Measurements from ENCODE around the gene UMODL1. TPM values are rescaled to one million over a fixed set of nuclear protein-coding genes. Genes with fewer than 3 reads are reported as not detected.
A peak's percentile ranks its signal among the peaks of the same experiment; 100 is the strongest.

UMODL1 gene
- total and polyA plus RNA-seq, 10 of the 15 experiments (the other 5 are each of a cell fraction or from before 2014, with no cell fraction given) = 0.01 to 0.11 (median 0.03) TPM; not detected in 5

DNA sequence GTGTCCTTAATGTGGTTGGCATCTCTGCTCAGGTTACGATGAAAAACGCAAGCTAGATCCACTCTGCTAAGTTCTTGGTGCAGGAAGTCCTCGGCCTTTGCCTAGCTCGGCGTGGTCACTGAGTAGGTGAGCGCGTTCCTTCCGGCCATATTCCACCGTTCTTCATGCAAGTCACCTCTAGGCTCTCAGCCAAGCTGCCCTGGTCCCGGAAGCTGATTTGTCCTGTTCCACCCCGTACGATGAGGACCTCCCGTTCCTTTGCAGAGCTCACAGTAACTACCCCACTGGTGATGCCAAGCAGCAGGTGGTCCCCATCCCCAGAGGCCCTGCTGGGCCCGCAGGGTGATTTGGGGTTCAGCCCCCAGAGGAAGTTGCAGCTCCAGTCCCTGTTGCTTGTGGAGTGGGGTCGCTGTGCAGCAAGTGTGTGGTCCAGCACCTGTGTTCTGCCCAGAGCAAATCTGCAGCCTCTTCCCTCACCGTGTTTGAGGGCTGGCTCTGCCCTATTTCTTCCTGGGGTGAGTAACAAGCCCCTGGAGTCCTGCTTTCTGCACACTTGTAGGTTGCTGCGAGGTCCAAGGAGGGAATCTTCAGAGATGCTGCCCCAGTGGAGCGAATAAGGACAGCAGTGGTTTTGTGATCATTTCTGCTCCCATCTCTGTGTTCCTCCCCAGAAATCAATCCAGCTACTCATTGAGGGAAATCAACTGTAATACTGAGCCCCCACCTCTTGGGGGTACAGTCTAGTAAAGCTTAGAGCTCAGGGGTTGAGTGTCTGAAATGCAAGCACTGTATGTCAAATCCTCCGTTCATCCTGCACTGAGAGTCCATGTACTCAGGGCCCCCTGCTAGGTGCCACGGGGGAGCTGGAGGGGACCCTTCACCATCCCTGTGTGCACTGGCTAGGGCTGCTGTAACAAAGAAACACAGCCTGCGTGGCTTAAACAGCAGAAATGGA, 2.3 kb downstream of the UMODL1 start:
- no peak for ATAC-seq
- Histone ChIP-seq H3K4me2 (ENCODE audit: control insufficient read depth, insufficient read depth) (no peak overlapping the region), H2AFZ (ENCODE audit: control insufficient read depth, low read depth, low read length) (no peak overlapping the region), H3K36me3 (ENCODE audit: control insufficient read depth in 2 of 2, insufficient read depth in 2 of 2, low read length in 1 of 2) (no peaks in the 10 kb centered on the region), H3K27me3 (replicated peaks in 1 of 2; ENCODE audit: control insufficient read depth in 2 of 2, insufficient read depth in 2 of 2, low read length in 1 of 2) (peaks cover 0 to 3% of the 10 kb centered on the region in 2 experiments; a peak in 1 of 4 replicates), H3K9ac (ENCODE audit: control insufficient read depth, insufficient read depth, low read length) (no peak overlapping the region), H3K4me1 (ENCODE audit: control insufficient read depth, insufficient read depth, low read length) (peaks cover 13% of the 10 kb centered on the region), H3K4me3 (no peak overlapping the region), H3K9me3 (replicated peaks; ENCODE audit: control insufficient read depth, insufficient read depth, low read length) (no peaks in the 10 kb centered on the region), H3K27ac (ENCODE audit: control insufficient read depth, insufficient read depth) (no peak overlapping the region), H4K20me1 (ENCODE audit: control insufficient read depth, insufficient read depth) (no peaks in the 10 kb centered on the region), H3K79me2 (ENCODE audit: control insufficient read depth, insufficient read depth, low read length) (no peaks in the 10 kb centered on the region)
- no peak for FAIRE-seq
- no peak for DNase-seq (ENCODE audit: low read depth, low spot score)
- RAD21 ChIA-PET (ENCODE audit: unreplicated experiment) = interaction anchor here (1.0 to 1.2 kb wide), 2 partner anchors 34 to 44 kb away, joined by 3 to 5 read pairs; no protein-coding TSS in a partner anchor
- CTCF ChIA-PET = interaction anchor here (1.6 kb wide), 1 partner anchor 44 kb away, joined by 6 read pairs; no protein-coding TSS in a partner anchor
- WGBS (ENCODE audit: insufficient coverage, insufficient replicate concordance, low lambda C conversion rate, missing lambda C conversion rate) = 60% methylated on average over 21 of the region's 21 CpGs
- in situ Hi-C loops (cut with MboI) (no loop called here), intact Hi-C loops (cut with micrococcal nuclease; ENCODE audit: unreplicated experiment) (no loop called here)
- POLR2A ChIA-PET = no interaction called here
- BruUV-seq (replicated peaks) = no TSS peak
- TF ChIP-seq, protein P1, sequence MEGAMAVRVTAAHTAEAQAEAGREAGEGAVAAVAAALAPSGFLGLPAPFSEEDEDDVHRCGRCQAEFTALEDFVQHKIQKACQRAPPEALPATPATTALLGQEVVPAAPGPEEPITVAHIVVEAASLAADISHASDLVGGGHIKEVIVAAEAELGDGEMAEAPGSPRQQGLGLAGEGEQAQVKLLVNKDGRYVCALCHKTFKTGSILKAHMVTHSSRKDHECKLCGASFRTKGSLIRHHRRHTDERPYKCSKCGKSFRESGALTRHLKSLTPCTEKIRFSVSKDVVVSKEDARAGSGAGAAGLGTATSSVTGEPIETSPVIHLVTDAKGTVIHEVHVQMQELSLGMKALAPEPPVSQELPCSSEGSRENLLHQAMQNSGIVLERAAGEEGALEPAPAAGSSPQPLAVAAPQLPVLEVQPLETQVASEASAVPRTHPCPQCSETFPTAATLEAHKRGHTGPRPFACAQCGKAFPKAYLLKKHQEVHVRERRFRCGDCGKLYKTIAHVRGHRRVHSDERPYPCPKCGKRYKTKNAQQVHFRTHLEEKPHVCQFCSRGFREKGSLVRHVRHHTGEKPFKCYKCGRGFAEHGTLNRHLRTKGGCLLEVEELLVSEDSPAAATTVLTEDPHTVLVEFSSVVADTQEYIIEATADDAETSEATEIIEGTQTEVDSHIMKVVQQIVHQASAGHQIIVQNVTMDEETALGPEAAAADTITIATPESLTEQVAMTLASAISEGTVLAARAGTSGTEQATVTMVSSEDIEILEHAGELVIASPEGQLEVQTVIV (IDR thresholded peaks at IDR 0.05; ENCODE audit: borderline replicate concordance, partially characterized antibody) = no peak
- 0 out of 2 replicates have a peak, but pooled peaks have one; percentile 12 for TF ChIP-seq RAD21 (IDR thresholded peaks at IDR 0.05; ENCODE audit: insufficient read depth, low read depth, low read length)
- SMC1A ChIA-PET (ENCODE audit: uncharacterized antibody, unreplicated experiment) = interaction anchor here (1.5 kb wide), 1 partner anchor 10 kb away, joined by 5 read pairs; no protein-coding TSS in a partner anchor

Measured in GM12878 (cell line).